Adrenal gland (tissue), 5 donors: ENCODE measurements around the gene HLF.

ENCODE experiments used
- CTCF ChIP-seq, 6 experiments: fragments of 450-650 bp in 4 of 6; fragments of 200-600 bp in 2 of 6; sonication (generic) in 1 of 6; IDR thresholded peaks; 1 replicate in 5 of 6; 2 replicates in 1 of 6; pipeline versions ENCODE4 v1.5.1 to v1.8.0; 2016 to 2021; ENCODE audit warnings: antibody characterized with exemption in 6 of 6, mild to moderate bottlenecking in 2 of 6, moderate library complexity in 1 of 6
- POLR2A ChIP-seq, 2 donors: fragments of 450-650 bp; IDR thresholded peaks; one replicate each; pipeline ENCODE4 v1.6.1; 2017; ENCODE audit warnings: antibody characterized with exemption in 2 of 2, mild to moderate bottlenecking in 2 of 2, moderate library complexity in 1 of 2
- donor health status: DM: no; HTN: no; CAD: no.

DNA sequence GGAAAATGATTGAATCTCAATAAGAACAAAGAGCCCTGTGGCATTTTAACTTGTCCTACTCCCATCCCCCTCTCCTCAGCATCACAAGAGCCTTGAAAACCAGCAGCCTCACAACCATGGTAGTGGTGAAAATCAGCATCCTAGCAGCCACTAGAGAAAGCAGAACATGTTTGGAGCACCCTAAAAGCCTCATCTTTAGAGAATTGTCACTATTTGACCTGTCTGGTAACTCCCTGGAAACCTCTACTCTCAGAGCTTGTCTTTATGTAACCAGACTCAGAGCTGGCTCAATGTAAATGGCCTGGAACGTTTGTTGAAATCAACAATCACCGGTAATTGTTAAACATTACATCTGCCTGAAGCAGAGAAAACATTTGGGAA is 86.1 kb downstream of the HLF start:
- TF ChIP-seq CTCF (IDR thresholded peaks at IDR 0.05) (no peak), POLR2A (IDR thresholded peaks at IDR 0.05) (no peak)
